A549 (cell line): Measurements from ENCODE around the gene B4GALT7. TPM values are rescaled to one million over a fixed set of nuclear protein-coding genes. Genes with fewer than 3 reads are reported as not detected.

Source experiments
- ATAC-seq, 2 experiments: fragments of 200-7000 bp in 1 of 2; fragments of >200 bp in 1 of 2; cut with Nextera tagmentation in 1 of 2; cut with Tn5 transposase in 1 of 2; 3 replicates each; pipeline versions ENCODE4 v1.8.0 to v1.9.1; 2018 to 2020; ENCODE audit warnings: mild to moderate bottlenecking in 1 of 2, moderate library complexity in 1 of 2
- CTCF ChIA-PET: fragments of 300-600 bp; sonication (Branson Sonifier 250); formaldehyde crosslinking; extraction: SDS; loops from one replicate; lab custom pipeline; 2021; ENCODE audit warnings: antibody characterized with exemption, inconsistent platforms; lab: Yijun Ruan, JAX
- POLR2A ChIA-PET: fragments of 350-600 bp; formaldehyde crosslinking; extraction: SDS; loops from one replicate; lab custom pipeline; 2021; ENCODE audit warnings: antibody characterized with exemption, inconsistent platforms; lab: Yijun Ruan, JAX
- DNase-seq, 2 experiments: peaks; one replicate each; pipeline versions ENCODE4 v3.0.0 to v3.0.0-alpha.2; 2011 to 2016; ENCODE audit warnings: low read depth in 1 of 2, low spot score in 1 of 2
- FAIRE-seq: peaks from 2 replicates; lab custom pipeline; 2011; peaks lifted over from hg19 to GRCh38; lab: Jason Lieb, UNC
- H3K27ac ChIP-seq, 2 experiments: fragments of >200 bp; sonication (Bioruptor Twin); formaldehyde crosslinking; 3 replicates each; pipeline ENCODE4 v1.5.1; 2016 to 2017
- H3K4me1 ChIP-seq: fragments of >200 bp; sonication (Bioruptor Twin); formaldehyde crosslinking; 3 replicates; pipeline ENCODE4 v1.6.1; 2016
- H3K4me2 ChIP-seq: fragments of >200 bp; sonication (Bioruptor Twin); formaldehyde crosslinking; 3 replicates; pipeline ENCODE4 v1.6.1; 2016
- H3K4me3 ChIP-seq: fragments of >200 bp; sonication (Bioruptor Twin); formaldehyde crosslinking; 3 replicates; pipeline ENCODE4 v1.5.1; 2016
- H3K9me3 ChIP-seq: fragments of >200 bp; sonication (Bioruptor Twin); formaldehyde crosslinking; 3 replicates; pipeline ENCODE4 v1.6.1; 2016
- BCL3 ChIP-seq: fragments of >200 bp; sonication (Bioruptor Twin); formaldehyde crosslinking; IDR thresholded peaks from 3 replicates; pipeline ENCODE4 v1.6.1; 2016
- BHLHE40 ChIP-seq: IDR thresholded peaks from 2 replicates; pipeline ENCODE4 v1.6.1; 2012; ENCODE audit warnings: low read depth, low read length, inconsistent platforms
- CHD2 ChIP-seq: fragments of 150-350 bp; IDR thresholded peaks from 2 replicates; pipeline ENCODE4 v1.6.1; 2014; ENCODE audit warnings: low read length; ENCODE audit not compliant: partially characterized antibody
- CTCF ChIP-seq: fragments of >200 bp; sonication (Bioruptor Twin); formaldehyde crosslinking; IDR thresholded peaks from 3 replicates; pipeline ENCODE4 v1.5.1; 2016
- EHF ChIP-seq: fragments of 250-450 bp; sonication (Bioruptor Pico); IDR thresholded peaks from 2 replicates; pipeline ENCODE4 v1.5.0; 2020; ENCODE audit warnings: mild to moderate bottlenecking
- EP300 ChIP-seq, 2 experiments: fragments of >200 bp; sonication (Bioruptor Twin); formaldehyde crosslinking; IDR thresholded peaks; 2 replicates in 1 of 2; 3 replicates in 1 of 2; pipeline ENCODE4 v1.6.1; 2016 to 2017
- FOSB ChIP-seq: fragments of 250-450 bp; sonication (Bioruptor Pico); IDR thresholded peaks from 2 replicates; pipeline ENCODE4 v1.5.0; 2020; ENCODE audit warnings: mild to moderate bottlenecking, moderate library complexity
- FOSL2 ChIP-seq, 2 experiments: fragments of 450-650 bp in 1 of 2; fragments of >200 bp in 1 of 2; sonication (Bioruptor Twin) in 1 of 2; formaldehyde crosslinking; IDR thresholded peaks; 2 replicates each; pipeline versions ENCODE4 v1.5.0 to v1.6.1; 2016 to 2020; ENCODE audit warnings: mild to moderate bottlenecking in 1 of 2, moderate library complexity in 1 of 2
- FOXS1 ChIP-seq: fragments of 250-450 bp; sonication (Bioruptor Pico); IDR thresholded peaks from 2 replicates; pipeline ENCODE4 v1.5.0; 2020; ENCODE audit warnings: mild to moderate bottlenecking, moderate library complexity
- GATA3 ChIP-seq: IDR thresholded peaks from 2 replicates; pipeline ENCODE4 v1.6.1; 2012; ENCODE audit warnings: borderline replicate concordance
- HDAC2 ChIP-seq: fragments of 200-600 bp; sonication (generic); IDR thresholded peaks from 2 replicates; pipeline ENCODE4 v1.6.1; 2016
- HOXB13 ChIP-seq: fragments of 250-450 bp; sonication (Bioruptor Pico); IDR thresholded peaks from 2 replicates; pipeline ENCODE4 v1.5.0; 2020; ENCODE audit warnings: low read depth, mild to moderate bottlenecking, moderate library complexity
- HOXB5 ChIP-seq: fragments of 250-450 bp; sonication (Bioruptor Pico); IDR thresholded peaks from 2 replicates; pipeline ENCODE4 v1.5.0; 2020; ENCODE audit warnings: mild to moderate bottlenecking, moderate library complexity
- KDM5A ChIP-seq: fragments of 200-600 bp; sonication (generic); IDR thresholded peaks from 2 replicates; pipeline ENCODE4 v1.6.1; 2016; ENCODE audit warnings: antibody characterized with exemption, mild to moderate bottlenecking
- MAFK ChIP-seq: fragments of 450-650 bp; IDR thresholded peaks from 2 replicates; pipeline ENCODE4 v1.6.1; 2014; ENCODE audit not compliant: partially characterized antibody
- PBX3 ChIP-seq: IDR thresholded peaks from 2 replicates; pipeline ENCODE4 v1.6.1; 2012
- RARB ChIP-seq: fragments of 250-450 bp; sonication (Bioruptor Pico); IDR thresholded peaks from 2 replicates; pipeline ENCODE4 v1.8.0; 2021; ENCODE audit warnings: mild to moderate bottlenecking, moderate library complexity
- SMC3 ChIP-seq: fragments of >200 bp; sonication (Bioruptor Twin); formaldehyde crosslinking; IDR thresholded peaks from 3 replicates; pipeline ENCODE4 v1.6.1; 2018; ENCODE audit warnings: inconsistent platforms
- SREBF2 ChIP-seq: fragments of 450-650 bp; IDR thresholded peaks from 2 replicates; pipeline ENCODE4 v1.6.1; 2014; ENCODE audit warnings: mild to moderate bottlenecking, moderate library complexity
- TFCP2L1 ChIP-seq: fragments of 250-450 bp; sonication (Bioruptor Pico); IDR thresholded peaks from 2 replicates; pipeline ENCODE4 v1.5.0; 2021; ENCODE audit warnings: mild to moderate bottlenecking
- ZC3H11A ChIP-seq: fragments of 450-650 bp; IDR thresholded peaks from 2 replicates; pipeline ENCODE4 v1.6.1; 2014; ENCODE audit warnings: antibody characterized with exemption, mild to moderate bottlenecking
- ZNF302 ChIP-seq: fragments of 250-450 bp; sonication (Bioruptor Pico); IDR thresholded peaks from 2 replicates; pipeline ENCODE4 v1.9.0; 2021; ENCODE audit warnings: inconsistent platforms, mild to moderate bottlenecking, moderate library complexity
- WGBS: methylation state at CpG from one replicate; pipeline ENCODE4 v1.1.6; 2017; ENCODE audit errors: missing lambda C conversion rate; 5-methylcytosine and 5-hydroxymethylcytosine counted together
- polyA plus RNA-seq, 4 experiments: library from polyadenylated mRNA; depleted of rRNA in 3 of 4; stranded (reverse); fragments of >200 nt; fragmentation: RNase III in 1 of 4; extraction: RNeasy Plus Mini Kit Qiagen cat#74134 plus additional on column Dnase treatment in 1 of 4; gene quantifications; 2 replicates in 3 of 4; 3 replicates in 1 of 4; pipeline ENCODE4 v1.2.3, GENCODE V29; 2011 to 2017

B4GALT7 gene
- polyA plus RNA-seq, 2 of the 4 experiments (the other 2 are of a cell fraction), result 13.0 to 18.0 TPM

- TF ChIP-seq ZC3H11A, result no peak
- TF ChIP-seq GATA3, result no peak
- TF ChIP-seq FOSL2 (IDR thresholded peaks at IDR 0.05), result no peak
- TF ChIP-seq FOSL2 (CRISPR knock-in tag; IDR thresholded peaks at IDR 0.05), result no peak
- no peak for TF ChIP-seq HOXB13 (CRISPR knock-in tag)
- peak; percentile 89 for TF ChIP-seq HDAC2
- peak; percentile 45; the same call in 2 of the 3 replicates for TF ChIP-seq BCL3
- peak; percentile 11 for TF ChIP-seq CHD2
- no peak for TF ChIP-seq BHLHE40
- no peak for TF ChIP-seq PBX3
- no peak for TF ChIP-seq SREBF2
- TF ChIP-seq MAFK, result no peak
- TF ChIP-seq RARB (CRISPR knock-in tag), result no peak
- no peak for TF ChIP-seq SMC3
Observed at GRCh38 chr5:177554474-177555111, 45.3 kb upstream of the B4GALT7 start, which contains the start of gene FAM193B (continued).

- H3K4me1 ChIP-seq, result peaks cover 14% of the 10 kb centered on the region
- no peaks in the 10 kb centered on the region for H3K9me3 ChIP-seq
- TF ChIP-seq EHF (CRISPR knock-in tag) (no peak), FOSB (CRISPR knock-in tag) (no peak), ZNF302 (CRISPR knock-in tag) (no peak), EP300 (IDR thresholded peaks at IDR 0.05) (no peak), HOXB5 (CRISPR knock-in tag) (no peak), KDM5A (no peak), PBX3 (no peak), FOXS1 (CRISPR knock-in tag) (no peak), SREBF2 (no peak), CTCF (no peak), TFCP2L1 (CRISPR knock-in tag) (no peak)
- no peak for FAIRE-seq
- peak overlapping the region; percentile 89 to 96; a peak in 4 of 6 replicates for H3K27ac ChIP-seq
- no peak for ATAC-seq
- WGBS, result 89% methylated on average over 2 of the region's 2 CpGs
- CTCF ChIA-PET, result interaction anchor here (1.0 to 2.6 kb wide), 2 partner anchors 52 to 54 kb away, joined by 3 to 6 read pairs; no protein-coding TSS in a partner anchor
- POLR2A ChIA-PET, result no interaction called here
- peak overlapping the region; percentile 85 for H3K4me2 ChIP-seq
- DNase-seq, result no peak
- H3K4me3 ChIP-seq, result peak overlapping the region; percentile 96; the same call in 2 of the 3 replicates
Observed at GRCh38 chr5:177555228-177555627, 44.7 kb upstream of the B4GALT7 start.
